Endometrium (tissue), 2 donors: Measurements from ENCODE around the gene PCYT2.

ENCODE experiments used
- FAIRE-seq: peaks from 2 replicates; lab custom pipeline; 2012; peaks lifted over from hg19 to GRCh38; lab: Jason Lieb, UNC
- donor health status: control.
- donor health status: control.

Gene PCYT2

GRCh38 chr17:81912441-81913309, 1.5 kb upstream of the PCYT2 start:
- no peak for FAIRE-seq

GRCh38 chr17:81911969-81912368, 770 bp upstream of the PCYT2 start:
- FAIRE-seq = no peak

GRCh38 chr17:81910840-81911276, 341 bp downstream of the PCYT2 start:
- FAIRE-seq = no peak

- no peak for FAIRE-seq
Measured at GRCh38 chr17:81909966-81910839, 996 bp downstream of the PCYT2 start.

- no peak for FAIRE-seq
Measured at GRCh38 chr17:81909231-81909630, 2.0 kb downstream of the PCYT2 start.

GRCh38 chr17:81908793-81909192, 2.4 kb downstream of the PCYT2 start:
- no peak for FAIRE-seq

GRCh38 chr17:81907219-81908145, 3.7 kb downstream of the PCYT2 start:
- FAIRE-seq = no peak

- FAIRE-seq = no peak
Measured at GRCh38 chr17:81906476-81907218, 4.6 kb downstream of the PCYT2 start.

- FAIRE-seq = no peak
Measured at GRCh38 chr17:81905993-81906392, 5.2 kb downstream of the PCYT2 start.

GRCh38 chr17:81905424-81905875, 5.7 kb downstream of the PCYT2 start:
- FAIRE-seq = no peak

GRCh38 chr17:81904600-81905423, 6.4 kb downstream of the PCYT2 start:
- FAIRE-seq = no peak

GRCh38 chr17:81903896-81904599, 7.2 kb downstream of the PCYT2 start:
- no peak for FAIRE-seq

GRCh38 chr17:81903415-81903831, 7.8 kb downstream of the PCYT2 start:
- FAIRE-seq = no peak

GRCh38 chr17:81902653-81903414, 8.4 kb downstream of the PCYT2 start:
- FAIRE-seq = no peak

- no peak for FAIRE-seq
Measured at GRCh38 chr17:81902023-81902652, 9.1 kb downstream of the PCYT2 start, which contains the start of gene NPB. NPB (plus strand) TSS chr17:81902238; CDS start chr17:81902278, 40 bp downstream.

GRCh38 chr17:81901167-81902022, 9.8 kb downstream of the PCYT2 start:
- FAIRE-seq = no peak

GRCh38 chr17:81900181-81900820, 10.9 kb downstream of the PCYT2 start:
- FAIRE-seq = no peak
